KMS-11 (cell line): ENCODE results near the gene CNTRL.

Experiments
- H2AFZ ChIP-seq: fragments of 200-600 bp; sonication (generic); 2 replicates; pipeline ENCODE4 v1.6.1; 2016; ENCODE audit warnings: antibody characterized with exemption, mixed run types, low read depth
- H3K27ac ChIP-seq: fragments of 200-600 bp; sonication (generic); 2 replicates; pipeline ENCODE4 v1.6.1; 2016; ENCODE audit warnings: mild to moderate bottlenecking, mixed run types
- H3K27me3 ChIP-seq: fragments of 200-600 bp; sonication (generic); 2 replicates; pipeline ENCODE4 v1.6.1; 2017; ENCODE audit warnings: mild to moderate bottlenecking, low read depth, mixed run types, moderate library complexity; ENCODE audit not compliant: insufficient read depth
- H3K36me3 ChIP-seq: fragments of 200-600 bp; sonication (generic); 2 replicates; pipeline ENCODE4 v1.6.1; 2017; ENCODE audit warnings: mild to moderate bottlenecking, mixed run types; ENCODE audit not compliant: insufficient read depth
- H3K4me1 ChIP-seq: fragments of 200-600 bp; sonication (generic); 2 replicates; pipeline ENCODE4 v1.6.1; 2016; ENCODE audit warnings: mild to moderate bottlenecking, low read depth, mixed run types; ENCODE audit not compliant: poor library complexity, severe bottlenecking
- H3K4me2 ChIP-seq: fragments of 200-600 bp; sonication (generic); 2 replicates; pipeline ENCODE4 v1.7.0; 2016; ENCODE audit warnings: mild to moderate bottlenecking, mixed run types
- H3K4me3 ChIP-seq: fragments of 200-600 bp; sonication (generic); IDR thresholded peaks from 2 replicates; pipeline ENCODE4 v1.6.1; 2017; ENCODE audit warnings: low read depth, low read length, mixed read lengths; ENCODE audit not compliant: insufficient read depth
- H3K79me2 ChIP-seq: fragments of 200-600 bp; sonication (generic); 2 replicates; pipeline ENCODE4 v1.6.1; 2016; ENCODE audit warnings: low read depth, mixed run types; ENCODE audit not compliant: insufficient read depth
- H3K9ac ChIP-seq: fragments of 200-600 bp; sonication (generic); 2 replicates; pipeline ENCODE4 v1.6.1; 2016; ENCODE audit warnings: mild to moderate bottlenecking, mixed run types
- H4K20me1 ChIP-seq: fragments of 200-600 bp; sonication (generic); 2 replicates; pipeline ENCODE4 v1.6.1; 2016; ENCODE audit warnings: mild to moderate bottlenecking, mixed run types; ENCODE audit not compliant: insufficient read depth
- CTCF ChIP-seq: fragments of 200-600 bp; sonication (generic); conservative IDR thresholded peaks from 2 replicates; pipeline ENCODE4 v1.6.1; 2017; ENCODE audit warnings: low read depth, mild to moderate bottlenecking, antibody characterized with exemption, low read length, moderate library complexity, mixed read lengths

Gene CNTRL

GRCh38 chr9:121138561-121138960 lies 63.8 kb downstream of the CNTRL start:
- Histone ChIP-seq H3K9ac (no peak overlapping the region), H3K27ac (no peak overlapping the region), H3K4me2 (no peak overlapping the region), H3K27me3 (no peaks in the 10 kb centered on the region), H3K79me2 (no peaks in the 10 kb centered on the region), H3K36me3 (peaks cover 4% of the 10 kb centered on the region; the same call in 1 of the 2 replicates), H3K4me3 (no peak overlapping the region), H3K4me1 (no peaks in the 10 kb centered on the region), H2AFZ (no peak overlapping the region), H4K20me1 (no peaks in the 10 kb centered on the region)
- TF ChIP-seq CTCF = no peak

GRCh38 chr9:121138973-121139372 lies 64.2 kb downstream of the CNTRL start:
- TF ChIP-seq CTCF = no peak
- Histone ChIP-seq H3K27me3 (no peaks in the 10 kb centered on the region), H3K4me3 (no peak overlapping the region), H3K36me3 (peaks cover 5% of the 10 kb centered on the region; the same call in 1 of the 2 replicates), H3K9ac (no peak overlapping the region), H4K20me1 (no peaks in the 10 kb centered on the region), H3K4me1 (no peaks in the 10 kb centered on the region), H2AFZ (no peak overlapping the region), H3K4me2 (no peak overlapping the region), H3K79me2 (no peaks in the 10 kb centered on the region), H3K27ac (no peak overlapping the region)

- peaks cover 9% of the 10 kb centered on the region; the same call in 1 of the 2 replicates for H3K36me3 ChIP-seq
- no peaks in the 10 kb centered on the region for H3K79me2 ChIP-seq
- no peak overlapping the region for H2AFZ ChIP-seq
- H3K4me3 ChIP-seq = no peak overlapping the region
- no peak overlapping the region for H3K9ac ChIP-seq
- H3K27me3 ChIP-seq = no peaks in the 10 kb centered on the region
- H3K27ac ChIP-seq = no peak overlapping the region
- no peaks in the 10 kb centered on the region for H4K20me1 ChIP-seq
- no peak overlapping the region for H3K4me2 ChIP-seq
- TF ChIP-seq CTCF = no peak
- H3K4me1 ChIP-seq = no peaks in the 10 kb centered on the region
Observed at GRCh38 chr9:121140162-121140561, 65.4 kb downstream of the CNTRL start.

- H3K9ac ChIP-seq = no peak overlapping the region
- no peaks in the 10 kb centered on the region for H4K20me1 ChIP-seq
- no peak for TF ChIP-seq CTCF
- H2AFZ ChIP-seq = no peak overlapping the region
- peaks cover 9% of the 10 kb centered on the region; the same call in 1 of the 2 replicates for H3K36me3 ChIP-seq
- no peaks in the 10 kb centered on the region for H3K79me2 ChIP-seq
- no peaks in the 10 kb centered on the region for H3K4me1 ChIP-seq
- H3K4me3 ChIP-seq = no peak overlapping the region
- H3K4me2 ChIP-seq = no peak overlapping the region
- no peak overlapping the region for H3K27ac ChIP-seq
- no peaks in the 10 kb centered on the region for H3K27me3 ChIP-seq
Observed at GRCh38 chr9:121141306-121141705, 66.6 kb downstream of the CNTRL start.

GRCh38 chr9:121141706-121142105 lies 67.0 kb downstream of the CNTRL start:
- Histone ChIP-seq H3K27me3 (no peaks in the 10 kb centered on the region), H3K27ac (no peak overlapping the region), H3K4me3 (no peak overlapping the region), H3K4me2 (no peak overlapping the region), H3K79me2 (no peaks in the 10 kb centered on the region), H3K9ac (no peak overlapping the region), H2AFZ (no peak overlapping the region), H3K36me3 (peaks cover 9% of the 10 kb centered on the region; the same call in 1 of the 2 replicates), H4K20me1 (no peaks in the 10 kb centered on the region), H3K4me1 (no peaks in the 10 kb centered on the region)
- no peak for TF ChIP-seq CTCF
